NB4 (cell line): ENCODE results near the gene COA6.

Source experiments
- DNase-seq: peaks from one replicate; pipeline ENCODE4 v3.0.0; 2010; ENCODE audit warnings: low read depth
- H3K4me3 ChIP-seq: one replicate; pipeline ENCODE4 v1.5.1; 2011; ENCODE audit warnings: mild to moderate bottlenecking, low read depth, low read length, moderate library complexity
- CTCF ChIP-seq: IDR thresholded peaks from one replicate; pipeline ENCODE4 v1.5.1; 2012; ENCODE audit warnings: low read depth, low read length
- MYC ChIP-seq: IDR thresholded peaks from 2 replicates; pipeline ENCODE4 v1.6.1; 2011; ENCODE audit warnings: low read depth, low read length
- POLR2A ChIP-seq: IDR thresholded peaks from 2 replicates; pipeline ENCODE4 v1.6.1; 2011; ENCODE audit warnings: mild to moderate bottlenecking; ENCODE audit not compliant: insufficient read length; ENCODE audit errors: extremely low read depth
- TF ChIP-seq, protein P1 (sequence below): IDR thresholded peaks from 2 replicates; pipeline ENCODE4 v1.6.1; 2011; ENCODE audit warnings: low read depth, low read length

Gene COA6

GRCh38 chr1:234388094-234388493 lies 14.8 kb downstream of the COA6 start:
- DNase-seq: no peak
- TF ChIP-seq, protein P1, sequence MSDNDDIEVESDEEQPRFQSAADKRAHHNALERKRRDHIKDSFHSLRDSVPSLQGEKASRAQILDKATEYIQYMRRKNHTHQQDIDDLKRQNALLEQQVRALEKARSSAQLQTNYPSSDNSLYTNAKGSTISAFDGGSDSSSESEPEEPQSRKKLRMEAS: no peak
- TF ChIP-seq POLR2A (no peak), CTCF (no peak), MYC (no peak)
- H3K4me3 ChIP-seq: no peak overlapping the region

DNA sequence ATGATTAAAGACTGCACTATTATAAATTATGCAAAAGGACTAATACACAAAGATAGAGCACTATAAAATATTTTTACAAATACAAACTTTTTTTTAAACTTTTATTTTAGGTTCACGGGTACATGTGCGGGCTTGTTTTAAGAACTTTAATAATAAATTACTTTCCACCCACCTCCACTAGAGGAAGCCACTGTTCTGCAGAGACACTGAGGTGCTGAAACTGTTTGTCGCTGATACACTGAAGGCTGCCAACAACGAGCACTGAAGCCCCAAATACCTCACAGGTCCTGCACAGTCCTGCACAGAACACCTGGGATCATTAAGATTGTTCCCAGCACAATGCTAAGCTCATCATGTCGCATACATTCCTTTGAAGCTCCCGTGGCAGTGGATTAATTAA lies 19.9 kb downstream of the COA6 start:
- DNase-seq: no peak
- TF ChIP-seq, protein P1: no peak
- TF ChIP-seq POLR2A (no peak), CTCF (no peak), MYC (no peak)

GRCh38 chr1:234395297-234395696 lies 22.0 kb downstream of the COA6 start:
- H3K4me3 ChIP-seq: no peak overlapping the region
- DNase-seq: no peak
- no peak for TF ChIP-seq MYC
- TF ChIP-seq, protein P1: no peak

More for the DNA sequence above, 19.9 kb downstream of the COA6 start:
- no peak overlapping the region for H3K4me3 ChIP-seq

- TF ChIP-seq, protein P1: no peak
- TF ChIP-seq MYC: no peak
- no peak for TF ChIP-seq CTCF
- TF ChIP-seq POLR2A: no peak
- DNase-seq: no peak
- H3K4me3 ChIP-seq: no peak overlapping the region
Measured at GRCh38 chr1:234396092-234396491, 22.8 kb downstream of the COA6 start.

DNA sequence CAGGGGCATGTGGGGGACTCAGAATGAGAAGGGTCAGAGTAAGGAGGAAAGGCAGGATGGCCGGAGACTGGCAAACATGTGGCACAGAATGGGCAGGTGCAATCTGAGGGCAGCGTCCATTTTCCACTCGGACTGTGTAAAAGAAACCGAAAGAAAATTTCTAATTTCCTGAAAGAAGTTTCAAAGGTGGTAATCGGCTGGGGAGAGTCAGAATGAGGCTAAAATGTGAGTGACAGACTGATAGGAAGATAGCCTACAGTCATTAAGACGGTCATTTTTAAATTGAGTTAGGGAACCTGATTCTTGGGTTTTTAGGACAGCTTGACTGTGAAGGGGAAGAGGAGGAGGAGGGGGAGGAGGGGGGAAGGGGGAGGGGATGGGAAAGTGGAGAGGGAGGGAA lies 23.6 kb downstream of the COA6 start:
- DNase-seq: no peak
- no peak overlapping the region for H3K4me3 ChIP-seq
- TF ChIP-seq POLR2A (no peak), CTCF (no peak), MYC (no peak)
- TF ChIP-seq, protein P1: no peak

GRCh38 chr1:234397732-234398131 lies 24.5 kb downstream of the COA6 start:
- no peak for DNase-seq
- no peak for TF ChIP-seq CTCF
- no peak for TF ChIP-seq MYC
- TF ChIP-seq, protein P1: no peak
- no peak for TF ChIP-seq POLR2A
- H3K4me3 ChIP-seq: no peak overlapping the region
